Upper lobe of right lung (tissue), 1 donor: ENCODE measurements around the gene MGRN1. TPM values are rescaled to one million over a fixed set of nuclear protein-coding genes. Genes with fewer than 3 reads are reported as not detected.

Source experiments
- ATAC-seq: fragments of 200-7000 bp; cut with Tn5 transposase; one replicate; pipeline ENCODE4 v1.9.1; 2020; ENCODE audit warnings: mild to moderate bottlenecking, moderate library complexity
- DNase-seq: peaks from one replicate; pipeline ENCODE4 v3.0.0-alpha.2; 2020
- H3K27ac ChIP-seq: fragments of 200-600 bp; one replicate; pipeline ENCODE4 v1.8.0; 2022
- H3K27me3 ChIP-seq: fragments of 200-600 bp; one replicate; pipeline ENCODE4 v1.8.0; 2022; ENCODE audit warnings: mild to moderate bottlenecking
- H3K36me3 ChIP-seq: fragments of 200-600 bp; one replicate; pipeline ENCODE4 v1.8.0; 2022
- H3K4me1 ChIP-seq: fragments of 200-600 bp; one replicate; pipeline ENCODE4 v1.8.0; 2022
- H3K4me3 ChIP-seq: fragments of 200-600 bp; one replicate; pipeline ENCODE4 v1.8.0; 2022; ENCODE audit warnings: mild to moderate bottlenecking
- H3K9me3 ChIP-seq: fragments of 200-600 bp; one replicate; pipeline ENCODE4 v1.8.0; 2022
- intact Hi-C: fragments of 100-400 bp; cut with DNase I; formaldehyde crosslinking; loops from one replicate; pipeline ENCODE4 v1.11.0; 2022
- total RNA-seq: library from RNA; stranded (reverse); fragmentation: NEBNext Ultra II Directional; extraction: Animal tissue kit (Norgen Biotek cat#: 25700); gene quantifications from one replicate; pipeline ENCODE4 v1.2.1, GENCODE V29; 2021
- TF ChIP-seq, protein P1 (sequence below): fragments of 200-600 bp; IDR thresholded peaks from one replicate; pipeline ENCODE4 v1.8.0; 2022; ENCODE audit warnings: antibody characterized with exemption
- donor health status: DM: no; HTN: yes; CAD: no; lungs with severe emphysema.

The MGRN1 gene
- total RNA-seq, 1 donor from 2014 or later = 81.3 TPM

GRCh38 chr16:4687946-4688673, 63.5 kb downstream of the MGRN1 start:
- H3K4me1 ChIP-seq = peaks cover 9% of the 10 kb centered on the region
- DNase-seq (peak; percentile 65), ATAC-seq (no peak)
- H3K27me3 ChIP-seq = no peaks in the 10 kb centered on the region
- H3K36me3 ChIP-seq = peaks cover 54% of the 10 kb centered on the region
- intact Hi-C loops = no loop called here
- no peak overlapping the region for H3K27ac ChIP-seq
- no peaks in the 10 kb centered on the region for H3K9me3 ChIP-seq
- H3K4me3 ChIP-seq = no peak overlapping the region
- TF ChIP-seq, protein P1, sequence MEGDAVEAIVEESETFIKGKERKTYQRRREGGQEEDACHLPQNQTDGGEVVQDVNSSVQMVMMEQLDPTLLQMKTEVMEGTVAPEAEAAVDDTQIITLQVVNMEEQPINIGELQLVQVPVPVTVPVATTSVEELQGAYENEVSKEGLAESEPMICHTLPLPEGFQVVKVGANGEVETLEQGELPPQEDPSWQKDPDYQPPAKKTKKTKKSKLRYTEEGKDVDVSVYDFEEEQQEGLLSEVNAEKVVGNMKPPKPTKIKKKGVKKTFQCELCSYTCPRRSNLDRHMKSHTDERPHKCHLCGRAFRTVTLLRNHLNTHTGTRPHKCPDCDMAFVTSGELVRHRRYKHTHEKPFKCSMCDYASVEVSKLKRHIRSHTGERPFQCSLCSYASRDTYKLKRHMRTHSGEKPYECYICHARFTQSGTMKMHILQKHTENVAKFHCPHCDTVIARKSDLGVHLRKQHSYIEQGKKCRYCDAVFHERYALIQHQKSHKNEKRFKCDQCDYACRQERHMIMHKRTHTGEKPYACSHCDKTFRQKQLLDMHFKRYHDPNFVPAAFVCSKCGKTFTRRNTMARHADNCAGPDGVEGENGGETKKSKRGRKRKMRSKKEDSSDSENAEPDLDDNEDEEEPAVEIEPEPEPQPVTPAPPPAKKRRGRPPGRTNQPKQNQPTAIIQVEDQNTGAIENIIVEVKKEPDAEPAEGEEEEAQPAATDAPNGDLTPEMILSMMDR = no peak

GRCh38 chr16:4688674-4689045, 64.0 kb downstream of the MGRN1 start:
- TF ChIP-seq, protein P1 = no peak
- ATAC-seq = no peak
- Histone ChIP-seq H3K4me1 (peaks cover 9% of the 10 kb centered on the region), H3K4me3 (no peak overlapping the region), H3K9me3 (no peaks in the 10 kb centered on the region), H3K27ac (no peak overlapping the region), H3K27me3 (no peaks in the 10 kb centered on the region), H3K36me3 (peaks cover 48% of the 10 kb centered on the region)
- intact Hi-C loops = no loop called here
- no peak for DNase-seq

GRCh38 chr16:4689091-4689671, 64.6 kb downstream of the MGRN1 start:
- H3K27me3 ChIP-seq = no peaks in the 10 kb centered on the region
- intact Hi-C loops = no loop called here
- peaks cover 43% of the 10 kb centered on the region for H3K36me3 ChIP-seq
- ATAC-seq (no peak), DNase-seq (peak; percentile 62)
- no peak overlapping the region for H3K27ac ChIP-seq
- H3K4me3 ChIP-seq = no peak overlapping the region
- no peaks in the 10 kb centered on the region for H3K9me3 ChIP-seq
- TF ChIP-seq, protein P1 = no peak
- H3K4me1 ChIP-seq = peaks cover 9% of the 10 kb centered on the region

DNA sequence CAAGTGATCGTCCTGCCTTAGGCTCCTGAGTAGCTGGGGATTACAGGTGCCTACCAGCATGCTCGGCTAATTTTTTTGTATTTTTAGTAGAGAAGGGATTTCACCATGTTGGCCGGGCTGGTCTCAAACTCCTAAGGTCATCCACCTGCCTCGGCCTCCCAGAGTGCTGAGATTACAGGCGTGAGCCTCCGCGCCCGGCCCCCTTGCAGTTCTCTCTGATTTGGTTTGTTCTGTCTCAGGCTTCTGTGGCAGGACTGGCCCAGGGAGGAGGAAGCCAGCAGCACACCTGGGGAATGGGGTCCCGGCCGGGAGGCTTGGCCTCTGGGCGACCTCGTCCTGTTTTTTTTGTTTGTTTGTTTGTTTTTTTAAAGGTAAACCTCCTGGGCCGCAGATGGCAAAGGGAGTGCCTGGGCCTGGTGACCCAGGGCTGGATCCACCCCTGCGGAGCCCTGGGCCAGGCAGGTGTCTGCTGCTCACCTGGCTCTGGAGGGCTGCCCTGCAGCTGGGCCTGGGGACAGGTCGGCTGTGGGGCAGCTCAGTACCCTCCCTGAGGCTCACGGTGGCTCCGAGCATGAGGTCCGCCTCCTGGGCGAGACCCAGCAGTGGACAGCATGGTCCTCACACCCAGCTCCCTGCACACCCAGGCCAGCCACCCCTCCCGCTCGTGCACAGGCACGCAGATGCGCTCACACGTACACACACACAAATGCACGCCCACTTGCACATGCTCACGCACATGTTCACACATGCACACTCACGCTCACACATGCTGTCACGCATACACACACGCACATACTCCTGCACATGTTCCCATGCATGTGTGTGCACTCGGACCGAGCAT, 65.5 kb downstream of the MGRN1 start:
- Histone ChIP-seq H3K9me3 (no peaks in the 10 kb centered on the region), H3K36me3 (peaks cover 35% of the 10 kb centered on the region), H3K27ac (no peak overlapping the region), H3K27me3 (no peaks in the 10 kb centered on the region), H3K4me1 (peaks cover 16% of the 10 kb centered on the region), H3K4me3 (no peak overlapping the region)
- ATAC-seq = no peak
- intact Hi-C loops = no loop called here
- DNase-seq = peak; percentile 65
- TF ChIP-seq, protein P1 = no peak

- Histone ChIP-seq H3K27ac (no peak overlapping the region), H3K36me3 (peaks cover 28% of the 10 kb centered on the region), H3K27me3 (no peaks in the 10 kb centered on the region), H3K4me1 (peaks cover 17% of the 10 kb centered on the region), H3K9me3 (no peaks in the 10 kb centered on the region), H3K4me3 (no peak overlapping the region)
- ATAC-seq = no peak
- peak; percentile 62 for DNase-seq
- TF ChIP-seq, protein P1 = no peak
- intact Hi-C loops = no loop called here
Observed at GRCh38 chr16:4690946-4691665, 66.5 kb downstream of the MGRN1 start.
